Stimulated activated CD4-positive, alpha-beta T cell treated with anti-CD3 and anti-CD28 coated beads, TNF-alpha, amount 100 ng/mL, for 1 hour (primary cell): ENCODE measurements around the gene NRXN3.

Source experiments
- DNase-seq, 3 donors: peaks; one replicate each; pipeline ENCODE4 v3.0.0-alpha.2; 2020; ENCODE audit warnings: low read depth in 3 of 3, low spot score in 1 of 3

NRXN3 gene

DNA sequence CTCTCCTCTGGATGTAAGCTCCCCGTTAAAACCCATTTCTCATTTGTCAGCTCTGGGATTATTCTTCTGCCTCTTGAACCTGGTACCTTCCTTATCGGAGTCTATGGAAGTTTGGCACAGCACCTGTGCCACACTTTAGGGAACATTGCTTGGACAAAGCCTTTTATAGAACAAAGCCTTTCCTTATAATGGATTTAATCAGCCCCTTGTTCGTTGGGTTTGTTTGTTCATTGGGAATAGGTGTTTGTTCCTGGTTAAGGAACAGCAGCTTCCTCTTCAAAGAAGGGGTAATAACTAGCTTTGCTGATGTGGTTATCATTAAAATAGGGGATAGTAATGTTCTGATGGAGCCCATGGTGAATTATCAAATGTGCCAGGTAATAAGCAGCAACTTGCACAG, 70.4 kb downstream of the NRXN3 start:
- no peak for DNase-seq

DNA sequence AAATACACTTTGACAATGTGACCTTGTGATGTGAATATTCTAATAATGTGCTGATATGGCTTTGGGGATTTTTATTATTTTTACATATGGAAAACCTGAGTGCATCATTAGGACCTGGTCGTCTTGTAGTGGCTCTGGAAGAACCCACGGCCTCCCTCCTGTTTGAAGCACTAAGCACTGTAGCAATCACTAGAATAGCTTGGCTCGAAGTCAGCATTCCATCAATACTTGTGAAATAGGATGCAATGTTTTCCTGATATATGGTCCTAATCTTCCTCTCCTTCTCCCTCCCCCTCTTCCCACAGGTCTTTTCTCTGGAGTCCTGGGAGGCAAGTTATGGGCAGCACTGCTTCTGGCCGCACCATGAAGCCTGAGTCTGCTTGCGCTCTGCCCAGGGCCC, 71.9 kb downstream of the NRXN3 start:
- DNase-seq, result no peak

DNA sequence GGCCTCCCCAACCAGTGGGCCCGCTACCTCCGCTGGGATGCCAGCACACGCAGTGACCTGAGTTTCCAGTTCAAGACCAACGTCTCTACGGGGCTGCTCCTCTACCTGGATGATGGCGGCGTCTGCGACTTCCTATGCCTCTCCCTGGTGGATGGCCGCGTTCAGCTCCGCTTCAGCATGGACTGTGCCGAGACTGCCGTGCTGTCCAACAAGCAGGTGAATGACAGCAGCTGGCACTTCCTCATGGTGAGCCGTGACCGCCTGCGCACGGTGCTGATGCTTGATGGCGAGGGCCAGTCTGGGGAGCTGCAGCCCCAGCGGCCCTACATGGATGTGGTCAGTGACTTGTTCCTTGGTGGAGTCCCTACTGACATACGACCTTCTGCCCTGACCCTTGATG, 73.0 kb downstream of the NRXN3 start:
- DNase-seq, result no peak

DNA sequence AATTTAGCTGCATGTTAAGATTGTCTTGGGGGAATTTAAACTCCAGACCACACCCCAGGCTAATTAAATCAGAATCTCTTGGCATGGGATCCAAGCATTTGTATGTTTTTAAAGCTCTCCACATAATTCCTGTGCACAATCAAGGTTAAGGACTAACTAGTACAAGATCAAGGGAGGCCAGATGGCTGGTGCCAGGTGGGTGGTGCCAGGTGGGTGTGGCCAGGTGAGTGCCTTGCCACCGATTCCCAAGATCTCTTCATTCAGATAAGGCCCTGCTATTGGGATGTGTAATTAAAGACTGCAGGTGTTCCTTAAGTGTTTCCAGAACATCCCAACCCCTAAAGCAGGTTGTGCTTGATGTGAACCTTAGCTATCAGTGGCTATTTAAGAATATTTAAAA, 75.1 kb downstream of the NRXN3 start:
- DNase-seq, result no peak

DNA sequence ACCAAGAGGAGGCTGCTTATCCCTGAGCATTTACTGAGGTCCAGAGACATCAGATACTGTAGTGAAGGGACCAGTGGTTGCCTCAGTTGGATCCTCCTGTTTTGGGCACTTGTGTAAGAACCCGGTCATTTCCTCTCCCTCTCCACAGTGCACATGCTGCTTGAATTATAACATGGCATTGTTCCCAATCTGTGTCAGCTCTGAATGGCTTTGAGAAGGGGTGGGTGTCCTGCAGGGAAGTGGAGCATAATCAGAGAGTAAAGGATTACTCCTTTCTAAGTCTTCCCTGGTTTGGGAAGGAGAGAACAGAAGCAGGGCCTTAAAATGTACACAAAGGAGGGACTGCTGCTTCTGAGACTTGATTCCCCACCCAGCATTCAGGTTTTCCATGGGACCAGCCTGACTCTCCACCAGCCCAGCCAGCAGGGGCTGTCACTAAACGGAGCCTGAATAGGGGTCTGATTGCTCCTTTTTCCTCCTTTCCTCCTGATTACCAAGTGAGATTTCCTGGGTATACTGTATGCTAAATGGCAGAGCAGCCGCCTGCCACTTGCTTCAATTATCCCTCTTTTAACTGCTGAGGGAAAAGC, 78.4 kb downstream of the NRXN3 start:
- no peak for DNase-seq

DNA sequence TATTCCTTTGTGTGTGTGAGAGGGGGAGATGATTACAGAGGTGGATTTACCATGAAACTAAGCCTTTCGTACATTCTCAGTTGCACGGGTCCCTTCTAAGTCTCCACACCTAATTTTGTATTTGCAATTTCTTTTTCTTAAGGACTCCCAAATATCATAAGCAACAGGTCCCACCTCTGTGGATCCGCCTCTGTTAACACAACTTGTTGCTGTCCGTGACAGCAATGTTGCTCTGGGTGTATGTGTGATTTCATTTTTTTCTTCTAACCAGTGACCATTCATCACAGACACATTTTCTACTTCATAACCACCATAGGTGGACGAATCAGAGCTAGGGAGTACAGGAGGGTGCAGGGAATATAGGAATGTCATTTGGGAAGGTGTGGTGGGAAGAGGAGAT, 81.1 kb downstream of the NRXN3 start:
- no peak for DNase-seq

DNA sequence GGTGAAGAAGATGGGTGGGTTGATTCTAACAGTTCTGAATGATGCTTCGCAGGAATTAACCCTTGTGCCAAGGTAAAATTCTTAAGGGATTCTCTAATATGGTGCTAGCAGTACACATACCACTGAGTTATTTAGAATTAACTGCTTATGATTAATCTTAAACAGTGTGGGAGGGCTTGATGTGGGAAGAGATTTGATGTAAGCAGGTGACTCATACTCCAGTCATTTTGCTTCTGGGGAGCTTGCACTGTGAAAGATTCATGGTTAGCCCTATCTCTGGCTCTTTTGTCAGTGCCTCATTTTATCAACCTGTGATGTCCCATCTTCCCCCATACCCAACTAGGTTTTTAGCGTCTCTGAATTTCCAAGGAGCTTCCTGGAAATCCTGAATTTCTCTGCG, 83.8 kb downstream of the NRXN3 start:
- no peak for DNase-seq

DNA sequence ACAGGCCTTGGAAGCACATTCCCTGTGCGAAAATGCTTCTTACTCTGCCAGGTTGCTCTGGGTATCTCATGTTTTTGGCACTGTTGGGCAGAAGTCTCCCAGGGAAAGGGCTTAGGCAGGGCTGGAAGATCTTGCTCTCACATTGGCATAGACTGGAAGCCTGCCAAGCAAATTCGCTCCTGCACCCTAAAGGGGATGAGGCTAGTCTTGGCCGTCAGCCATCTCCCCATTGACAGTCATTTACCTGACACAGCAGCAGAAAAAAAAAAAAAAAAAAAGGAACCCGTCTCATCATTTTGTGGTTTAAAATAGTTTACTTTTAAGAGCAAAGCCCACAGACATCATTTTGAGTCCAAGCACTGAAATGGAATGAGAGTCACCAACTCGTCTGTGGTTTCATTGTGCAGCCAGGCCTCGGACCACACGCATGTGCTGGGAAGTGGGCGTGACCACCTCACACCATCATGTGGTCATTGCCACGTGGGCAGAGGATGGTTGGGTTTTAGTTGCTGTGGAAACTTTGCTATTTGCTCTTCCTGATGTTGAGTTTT, 84.8 kb downstream of the NRXN3 start:
- no peak for DNase-seq

DNA sequence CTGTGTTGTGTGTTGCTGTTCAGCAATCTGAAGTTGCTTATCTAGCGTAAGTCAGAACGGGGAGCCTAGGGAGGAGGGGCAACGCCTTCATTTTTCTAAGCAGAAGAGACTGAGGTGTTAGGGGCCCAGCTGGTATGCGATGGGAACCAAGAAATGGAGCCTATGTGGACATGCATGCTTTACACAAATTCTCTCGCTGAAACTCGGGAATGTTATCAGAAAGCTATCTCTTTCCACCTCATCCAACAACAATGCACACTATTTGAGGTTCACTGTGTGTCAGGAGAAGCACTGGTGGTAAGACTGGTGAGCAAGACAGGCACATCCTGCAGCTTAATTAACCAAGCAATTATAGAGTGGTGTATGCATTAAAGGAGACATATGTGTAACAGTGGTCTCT, 89.7 kb downstream of the NRXN3 start:
- no peak for DNase-seq

DNA sequence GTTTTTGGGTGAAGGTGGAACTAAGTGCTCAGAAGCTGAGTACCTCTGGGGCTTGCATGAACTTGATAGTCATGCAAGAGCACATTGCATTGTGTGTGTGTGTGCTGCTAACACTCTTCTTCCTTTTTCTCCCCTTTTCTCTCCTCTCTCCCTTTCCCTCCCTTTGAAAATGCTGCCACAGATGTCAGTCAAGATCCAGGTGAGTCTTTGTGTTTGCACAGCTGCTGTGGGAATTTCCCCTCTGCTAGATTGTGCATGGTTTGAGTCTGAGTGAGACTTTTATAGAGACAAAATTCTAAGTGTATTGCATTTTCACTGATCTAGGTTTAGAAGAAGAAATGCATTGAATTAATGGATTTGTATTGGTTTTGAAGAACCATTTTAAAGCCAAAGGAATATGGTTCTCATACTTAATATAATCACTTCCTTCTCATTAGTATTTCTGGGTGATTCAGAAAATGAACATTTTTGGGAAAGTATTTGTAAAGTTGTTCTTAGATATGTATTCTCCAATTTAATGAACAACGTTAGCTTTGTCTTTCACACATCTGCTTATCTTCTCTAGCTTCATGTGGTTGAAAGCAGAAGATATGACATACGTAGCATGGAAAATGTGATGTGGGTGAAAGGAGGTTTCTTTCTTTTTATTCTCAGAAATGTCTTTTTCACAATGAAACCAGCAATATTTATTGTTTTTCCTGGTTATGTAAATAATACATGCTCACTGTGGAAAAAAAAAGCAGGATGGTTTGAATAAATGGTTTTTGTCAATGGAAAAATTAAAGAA, 108.5 kb downstream of the NRXN3 start:
- DNase-seq, result no peak

DNA sequence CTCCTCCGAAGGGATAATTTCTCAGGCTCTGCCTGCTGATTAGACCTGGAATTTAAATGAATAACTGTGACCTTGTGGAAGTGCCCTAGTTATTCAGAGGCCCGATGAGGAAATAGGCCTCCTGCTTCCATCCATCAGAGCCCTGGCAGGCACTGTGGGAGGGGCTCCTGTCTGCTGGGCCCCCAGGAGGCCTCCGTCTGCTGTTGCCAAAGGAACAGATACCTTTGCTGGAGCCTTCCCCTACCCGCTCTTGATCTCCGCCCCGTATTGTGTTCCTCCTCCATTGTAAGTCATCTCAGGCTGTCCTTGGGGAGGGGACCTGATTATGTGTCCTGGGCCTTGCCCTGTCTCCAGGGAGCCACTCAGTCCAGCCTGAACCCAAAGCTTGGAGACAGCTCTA, 112.3 kb downstream of the NRXN3 start:
- DNase-seq, result no peak

DNA sequence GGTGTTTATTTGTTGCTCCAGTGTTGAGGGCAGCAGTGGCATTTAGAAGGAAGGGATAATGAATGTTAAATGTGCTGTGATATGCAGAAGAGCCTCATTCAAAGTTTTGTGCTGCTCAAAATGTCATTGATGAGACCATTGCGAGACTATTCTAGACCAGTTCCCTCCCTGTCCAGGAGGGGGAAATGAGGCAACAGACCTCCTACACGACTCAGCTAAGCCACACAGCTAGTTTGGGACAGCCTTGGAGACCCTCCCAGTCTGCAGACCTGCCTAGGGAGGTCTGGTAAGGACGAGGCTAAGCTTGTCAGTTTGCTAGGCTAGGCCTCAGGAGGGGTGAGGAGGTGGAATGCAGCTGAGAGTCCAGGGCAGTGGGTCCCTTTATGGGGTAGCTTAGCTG, 116.0 kb downstream of the NRXN3 start:
- DNase-seq, result no peak

DNA sequence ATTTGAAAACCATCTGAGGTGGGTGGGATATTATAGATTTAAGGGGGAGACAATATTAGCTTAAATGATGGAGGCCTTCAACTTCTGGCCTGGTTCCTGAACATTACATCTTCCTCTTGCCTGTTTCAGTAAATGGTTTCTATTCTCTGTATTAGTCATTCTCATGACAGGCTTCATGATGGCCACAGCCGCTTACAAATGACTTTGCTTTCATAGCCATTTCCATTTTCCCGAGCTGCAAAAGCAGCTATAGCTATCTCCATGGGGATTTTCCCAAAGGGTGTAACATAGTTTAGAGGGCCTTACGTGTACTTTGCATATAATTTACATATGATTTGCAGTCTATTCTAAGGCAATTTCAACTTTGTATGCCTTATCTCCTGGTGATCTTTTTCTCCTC, 121.8 kb downstream of the NRXN3 start:
- DNase-seq, result no peak

DNA sequence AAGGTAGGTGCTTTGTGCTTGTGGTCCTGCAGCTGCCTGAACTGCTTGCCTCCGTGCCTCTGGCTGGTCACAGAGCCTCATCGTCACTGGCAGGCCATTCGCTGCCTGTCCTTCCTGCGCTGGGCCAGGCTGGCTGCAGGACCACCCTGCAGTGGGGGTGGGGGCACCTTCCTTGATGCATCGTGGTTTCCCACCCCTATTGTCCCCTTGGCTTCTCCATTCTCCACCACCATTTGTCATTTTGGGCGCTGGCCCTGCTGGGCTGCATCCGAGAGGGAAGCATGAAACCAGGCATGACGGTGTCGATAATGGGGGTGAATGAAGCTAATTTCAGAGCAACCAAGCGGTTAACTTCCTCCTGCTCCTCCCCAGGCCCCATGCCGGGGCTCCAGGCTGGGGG, 127.7 kb downstream of the NRXN3 start:
- no peak for DNase-seq

DNA sequence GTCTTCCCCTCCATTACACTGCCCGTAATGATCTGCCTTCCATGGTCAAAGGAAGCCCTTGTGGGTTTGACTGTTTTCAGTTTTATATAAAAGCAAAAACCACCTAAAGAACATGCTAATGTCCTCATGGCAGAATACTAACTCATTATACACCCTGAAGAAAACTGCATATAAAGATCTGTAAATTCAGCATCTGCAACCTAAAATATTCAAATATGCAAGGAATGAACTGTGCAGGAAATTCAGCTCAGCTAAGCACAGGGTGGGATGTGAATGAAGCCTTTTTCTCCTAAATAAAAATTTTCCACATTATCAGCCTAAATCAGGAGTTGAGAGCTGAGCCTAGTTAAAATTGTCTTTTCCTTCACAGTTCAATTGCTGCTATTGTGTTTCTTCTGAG, 128.1 kb downstream of the NRXN3 start:
- no peak for DNase-seq

DNA sequence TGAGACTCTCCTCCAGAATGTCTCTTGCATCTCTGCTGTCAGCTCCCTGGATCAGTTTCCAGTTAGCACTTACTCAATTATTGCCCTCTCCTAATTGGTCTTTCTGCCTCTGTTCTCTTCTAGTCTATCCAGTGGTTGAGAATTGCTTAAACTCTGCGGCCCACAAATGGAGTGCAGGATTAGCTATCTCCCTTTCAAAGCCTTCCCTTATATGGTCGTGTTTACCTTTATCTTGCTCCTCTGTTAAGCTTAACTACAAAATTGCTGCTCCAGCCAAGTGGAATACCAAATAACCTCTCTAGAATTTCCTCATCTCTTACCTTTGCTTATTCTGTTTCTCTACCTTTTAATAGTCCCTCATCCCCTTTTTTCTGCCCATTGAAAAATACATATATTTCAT, 132.7 kb downstream of the NRXN3 start:
- no peak for DNase-seq

DNA sequence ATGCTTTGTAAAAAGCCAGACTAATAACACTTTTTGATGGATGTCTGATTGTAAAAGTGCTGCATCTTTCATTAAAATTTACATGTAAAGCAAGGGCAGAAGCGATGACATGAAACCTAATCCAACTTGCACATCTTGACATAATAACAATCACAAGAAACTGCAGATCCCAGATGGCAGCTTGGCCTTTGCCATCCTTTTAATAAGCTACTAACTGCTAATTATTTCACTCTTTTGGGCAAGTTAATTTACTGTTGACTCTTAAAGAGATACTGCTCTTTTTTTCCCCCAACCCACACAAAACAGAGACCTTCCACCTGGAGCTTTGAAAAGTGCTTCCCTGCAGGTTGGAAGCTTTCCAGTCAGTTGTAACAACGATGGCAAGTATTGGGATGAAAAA, 137.5 kb downstream of the NRXN3 start:
- no peak for DNase-seq

DNA sequence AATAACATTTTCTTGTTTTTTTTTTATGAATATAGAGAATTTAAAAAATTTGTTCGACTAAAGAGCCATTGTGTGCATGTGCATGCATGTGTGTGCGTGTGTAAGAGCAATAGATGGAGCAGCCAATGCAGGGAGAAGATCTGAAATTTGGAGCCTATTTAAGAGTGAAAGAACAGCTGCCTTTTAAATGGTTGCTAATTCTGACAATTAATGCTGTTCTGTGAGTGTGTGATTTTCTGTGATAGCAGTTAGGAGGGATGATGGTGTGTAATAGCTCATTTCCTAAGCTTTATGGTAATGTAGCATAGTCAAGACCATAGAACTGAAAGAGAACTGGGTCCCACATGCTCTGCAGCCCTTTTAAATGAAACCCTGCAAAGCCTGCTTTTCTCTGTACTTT, 137.9 kb downstream of the NRXN3 start:
- no peak for DNase-seq

DNA sequence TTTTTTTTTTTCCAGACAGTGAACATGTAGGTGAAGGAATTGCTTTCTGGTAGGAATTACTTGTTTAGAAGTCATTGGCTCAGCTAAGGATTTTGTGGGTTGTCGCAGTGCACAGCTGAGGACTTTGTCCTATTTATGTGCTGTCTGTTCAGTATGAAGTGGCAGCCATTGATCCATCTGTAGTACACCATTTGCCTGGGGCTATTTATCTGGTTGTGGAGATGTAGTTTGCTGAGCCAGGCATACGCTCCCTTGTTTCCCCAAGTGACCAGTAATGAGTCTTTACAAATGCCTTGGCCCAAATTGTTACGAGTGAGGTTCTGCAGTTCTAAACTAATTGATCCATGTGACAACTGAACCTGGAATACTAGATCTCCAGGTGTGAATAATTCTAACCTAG, 140.1 kb downstream of the NRXN3 start:
- no peak for DNase-seq

DNA sequence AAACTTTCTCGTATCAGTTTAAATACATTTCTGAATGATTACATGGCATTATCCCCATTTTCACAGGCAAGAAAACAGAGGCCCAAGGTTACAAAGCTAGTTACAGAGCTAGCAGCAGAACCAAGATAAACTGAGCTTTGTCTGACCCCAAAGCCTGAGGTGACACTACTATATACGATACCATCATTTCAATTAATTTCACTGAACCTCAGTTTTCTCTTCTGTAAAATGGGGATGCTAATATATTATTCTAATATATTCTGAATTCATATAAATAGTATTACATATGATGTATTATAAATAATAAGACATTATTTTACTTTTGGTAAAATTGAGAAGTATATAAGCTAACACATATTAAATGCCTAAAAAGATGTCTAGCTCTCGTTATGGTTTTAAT, 143.3 kb downstream of the NRXN3 start:
- DNase-seq, result no peak

DNA sequence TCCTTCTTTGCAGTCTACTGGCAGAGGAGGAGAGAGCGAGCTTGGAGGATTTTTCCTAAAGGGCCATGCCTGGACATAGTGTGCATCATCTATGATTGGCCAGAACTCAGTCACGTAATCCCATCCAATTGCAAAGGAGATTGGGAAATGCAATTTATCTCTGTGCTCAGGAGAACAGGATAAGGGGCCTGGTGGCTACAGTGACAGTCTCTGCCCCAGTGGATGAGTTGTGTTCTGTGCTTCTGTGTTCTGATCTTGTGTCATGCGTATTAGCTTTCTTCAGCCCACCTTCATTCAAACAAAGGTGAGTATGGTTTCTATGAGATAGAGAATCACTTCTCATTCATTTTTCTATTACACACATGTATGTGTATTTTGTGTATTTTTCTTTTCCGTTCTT, 144.3 kb downstream of the NRXN3 start:
- DNase-seq, result no peak

DNA sequence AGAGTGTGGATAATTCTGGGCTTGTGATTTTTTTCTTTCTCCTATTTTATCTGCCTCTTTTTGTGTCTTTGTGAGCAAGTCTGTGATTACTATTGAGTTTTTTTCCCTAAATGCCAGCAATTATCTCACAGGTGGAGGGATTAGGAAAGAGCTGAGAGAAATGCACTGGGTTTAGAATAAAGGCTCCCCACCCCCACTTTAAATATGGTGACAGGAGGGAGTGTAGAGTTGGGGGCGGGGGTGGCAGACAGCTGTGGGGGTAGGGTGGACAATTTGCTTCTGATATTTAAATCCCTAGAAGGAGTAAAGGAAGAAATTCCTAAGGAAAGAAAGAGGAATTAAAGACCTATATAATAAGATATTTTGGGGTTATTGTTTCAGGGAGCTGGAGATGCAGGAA, 145.9 kb downstream of the NRXN3 start:
- DNase-seq, result no peak

DNA sequence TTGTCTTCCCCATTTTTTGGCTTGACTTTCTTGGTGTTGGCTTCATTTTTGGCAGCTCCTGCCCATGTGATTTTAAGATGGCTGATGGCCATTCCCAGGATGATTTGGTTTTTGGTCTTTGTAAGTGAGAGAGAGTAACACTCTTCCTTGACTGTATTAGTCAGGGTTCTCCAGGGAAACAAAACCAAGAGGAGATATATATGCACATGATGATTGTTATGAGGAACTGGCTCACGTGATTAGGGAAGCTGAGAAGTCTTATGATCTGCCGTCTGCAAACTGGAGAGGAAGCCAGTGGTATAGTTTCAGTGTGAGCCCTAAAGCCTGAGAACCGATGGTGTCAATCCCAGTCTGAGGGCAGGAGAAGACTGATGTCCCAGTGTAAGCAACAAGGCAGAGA, 146.6 kb downstream of the NRXN3 start:
- DNase-seq, result no peak
